HEK293 (cell line): ENCODE measurements around the gene ZNF646.
A peak's percentile ranks its signal among the peaks of the same experiment; 100 is the strongest.

ENCODE experiments used
- CTCF ChIA-PET: fragments of 350-600 bp; formaldehyde crosslinking; extraction: SDS; loops from one replicate; lab custom pipeline; 2021; ENCODE audit warnings: antibody characterized with exemption; lab: Yijun Ruan, JAX
- POLR2A ChIA-PET: fragments of 300-600 bp; formaldehyde crosslinking; extraction: SDS; loops from one replicate; lab custom pipeline; 2020; ENCODE audit warnings: antibody characterized with exemption, inconsistent platforms; lab: Yijun Ruan, JAX
- H3K27ac ChIP-seq: fragments of 200-500 bp; sonication (Bioruptor generic); 2 replicates; pipeline ENCODE4 v1.5.1; 2014; ENCODE audit warnings: low read depth, low read length, control low read depth, inconsistent platforms; ENCODE audit errors: extremely low read depth
- H3K36me3 ChIP-seq, 2 experiments: fragments of 200-500 bp in 1 of 2; sonication (Bioruptor generic) in 1 of 2; 1 replicate in 1 of 2; 2 replicates in 1 of 2; pipeline ENCODE4 v1.5.1; 2014 to 2017; ENCODE audit warnings: inconsistent platforms in 2 of 2, low read length in 2 of 2; ENCODE audit not compliant: control insufficient read depth in 2 of 2, insufficient read depth in 1 of 2
- H3K4me1 ChIP-seq: fragments of 200-500 bp; sonication (Bioruptor generic); 2 replicates; pipeline ENCODE4 v1.5.1; 2014; ENCODE audit warnings: mild to moderate bottlenecking, low read length, inconsistent platforms; ENCODE audit not compliant: control insufficient read depth, insufficient read depth
- H3K4me3 ChIP-seq: 2 replicates; pipeline ENCODE4 v1.5.1; 2011; ENCODE audit warnings: low read depth, mild to moderate bottlenecking, control low read depth, low read length, moderate library complexity
- H3K9me3 ChIP-seq: fragments of 200-500 bp; sonication (Bioruptor generic); 2 replicates; pipeline ENCODE4 v1.5.1; 2014; ENCODE audit warnings: low read depth, low read length, inconsistent platforms; ENCODE audit not compliant: control insufficient read depth, insufficient read depth
- BCL11B ChIP-seq: fragments of 450-650 bp; formaldehyde crosslinking; IDR thresholded peaks from 2 replicates; pipeline ENCODE4 v1.5.1; 2016; ENCODE audit warnings: low read depth, missing biosample characterization, missing genetic modification characterization
- GLIS2 ChIP-seq: fragments of 450-650 bp; formaldehyde crosslinking; IDR thresholded peaks from 2 replicates; pipeline ENCODE4 v1.5.1; 2016; ENCODE audit warnings: missing biosample characterization, missing genetic modification characterization
- HOXD13 ChIP-seq: sonication (generic); formaldehyde crosslinking; IDR thresholded peaks from 2 replicates; pipeline ENCODE4 v1.8.0; 2022; ENCODE audit warnings: missing genetic modification reagents, borderline replicate concordance
- KLF8 ChIP-seq: fragments of 450-650 bp; formaldehyde crosslinking; IDR thresholded peaks from 2 replicates; pipeline ENCODE4 v1.5.1; 2016; ENCODE audit warnings: missing biosample characterization, missing genetic modification characterization
- MEIS1 ChIP-seq: sonication (generic); formaldehyde crosslinking; IDR thresholded peaks from 2 replicates; pipeline ENCODE4 v1.8.1; 2022; ENCODE audit warnings: missing genetic modification reagents, mild to moderate bottlenecking, borderline replicate concordance
- PRDM1 ChIP-seq: fragments of 450-650 bp; formaldehyde crosslinking; IDR thresholded peaks from 2 replicates; pipeline ENCODE4; 2016; ENCODE audit warnings: missing biosample characterization, missing genetic modification characterization
- TCF7L2 ChIP-seq: IDR thresholded peaks from 2 replicates; pipeline ENCODE4 v1.6.1; 2011; ENCODE audit warnings: low read depth, mild to moderate bottlenecking, inconsistent platforms, low read length, moderate library complexity, borderline replicate concordance
- ZFHX2 ChIP-seq: fragments of 450-650 bp; formaldehyde crosslinking; conservative IDR thresholded peaks from 2 replicates; pipeline ENCODE4 v1.5.1; 2016; ENCODE audit warnings: missing biosample characterization, missing genetic modification characterization
- ZFP69B ChIP-seq: fragments of 450-650 bp; formaldehyde crosslinking; IDR thresholded peaks from 2 replicates; pipeline ENCODE4 v1.5.1; 2016; ENCODE audit warnings: missing biosample characterization, missing genetic modification characterization
- ZNF10 ChIP-seq: fragments of 450-650 bp; formaldehyde crosslinking; IDR thresholded peaks from 2 replicates; pipeline ENCODE4 v1.5.1; 2017; ENCODE audit warnings: missing biosample characterization, missing genetic modification characterization
- ZNF121 ChIP-seq: fragments of 450-650 bp; formaldehyde crosslinking; IDR thresholded peaks from 2 replicates; pipeline ENCODE4 v1.5.1; 2016; ENCODE audit warnings: missing biosample characterization, missing genetic modification characterization
- ZNF138 ChIP-seq: fragments of 450-650 bp; formaldehyde crosslinking; IDR thresholded peaks from 2 replicates; pipeline ENCODE4 v1.5.1; 2016; ENCODE audit warnings: missing biosample characterization, missing genetic modification characterization, borderline replicate concordance
- ZNF311 ChIP-seq: fragments of 450-650 bp; formaldehyde crosslinking; IDR thresholded peaks from 2 replicates; pipeline ENCODE4 v1.5.1; 2017; ENCODE audit warnings: missing biosample characterization, missing genetic modification characterization, borderline replicate concordance
- ZNF529 ChIP-seq: fragments of 450-650 bp; formaldehyde crosslinking; IDR thresholded peaks from 2 replicates; pipeline ENCODE4 v1.5.1; 2017; ENCODE audit warnings: missing genetic modification characterization, missing biosample characterization; ENCODE audit not compliant: insufficient replicate concordance
- ZNF544 ChIP-seq: fragments of 450-650 bp; formaldehyde crosslinking; IDR thresholded peaks from 2 replicates; pipeline ENCODE4 v1.5.0; 2017; ENCODE audit warnings: missing biosample characterization, missing genetic modification characterization
- ZNF549 ChIP-seq: fragments of 450-650 bp; IDR thresholded peaks from 2 replicates; pipeline ENCODE4 v1.5.1; 2018; ENCODE audit warnings: missing biosample characterization, missing genetic modification characterization, mild to moderate bottlenecking, inconsistent platforms, moderate library complexity
- ZNF571 ChIP-seq: fragments of 450-650 bp; formaldehyde crosslinking; IDR thresholded peaks from 2 replicates; pipeline ENCODE4 v1.5.0; 2017; ENCODE audit warnings: missing biosample characterization, missing genetic modification characterization
- ZNF585B ChIP-seq: fragments of 450-650 bp; formaldehyde crosslinking; IDR thresholded peaks from 2 replicates; pipeline ENCODE4 v1.5.1; 2016; ENCODE audit warnings: missing biosample characterization, missing genetic modification characterization
- ZSCAN16 ChIP-seq: fragments of 450-650 bp; formaldehyde crosslinking; IDR thresholded peaks from 2 replicates; pipeline ENCODE4 v1.5.1; 2016; ENCODE audit warnings: missing biosample characterization, missing genetic modification characterization
- TF ChIP-seq, protein P1 (sequence below): fragments of 450-650 bp; formaldehyde crosslinking; IDR thresholded peaks from 2 replicates; pipeline ENCODE4 v1.5.1; 2016; ENCODE audit warnings: missing biosample characterization, missing genetic modification characterization, borderline replicate concordance
- TF ChIP-seq, protein P2 (sequence below): fragments of 450-650 bp; formaldehyde crosslinking; IDR thresholded peaks from 2 replicates; pipeline ENCODE4 v1.5.1; 2016; ENCODE audit warnings: missing biosample characterization, missing genetic modification characterization
- TF ChIP-seq, protein P3 (sequence below): fragments of 450-650 bp; formaldehyde crosslinking; IDR thresholded peaks from 2 replicates; pipeline ENCODE4 v1.5.1; 2016; ENCODE audit warnings: missing biosample characterization, missing genetic modification characterization

ZNF646 gene

DNA sequence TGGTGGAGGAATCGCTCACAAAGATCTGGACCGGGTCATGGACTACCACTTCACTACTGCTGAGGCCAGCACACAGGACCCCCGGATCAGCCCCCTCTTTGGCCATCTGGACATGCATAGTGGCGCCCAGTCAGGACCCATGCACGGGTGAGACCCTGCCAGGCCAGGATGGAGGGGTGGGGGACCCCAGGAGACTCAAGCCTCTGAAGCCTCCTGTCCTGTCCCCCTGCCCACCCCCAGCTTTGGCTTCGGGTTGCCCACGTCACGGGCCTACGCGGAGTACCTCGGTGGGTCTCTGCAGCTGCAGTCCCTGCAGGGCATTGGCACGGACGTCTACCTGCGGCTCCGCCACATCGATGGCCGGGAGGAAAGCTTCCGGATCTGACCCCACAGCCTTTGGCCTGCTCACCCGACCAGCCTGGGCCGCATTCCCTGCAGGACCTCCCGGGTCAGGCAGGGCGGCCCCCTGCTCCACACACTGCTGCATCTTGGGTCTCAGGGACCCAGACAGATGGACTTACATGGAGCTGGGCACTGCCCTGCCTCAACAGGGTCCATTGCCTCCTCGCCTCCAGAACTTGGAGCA is 37.8 kb downstream of the ZNF646 start:
- H3K36me3 ChIP-seq, result peaks cover 0 to 43% of the 10 kb centered on the region in 2 experiments; a peak in 1 of 3 replicates
- TF ChIP-seq ZSCAN16 (tag by site-specific recombination) (no peak), ZFHX2 (tag by site-specific recombination) (no peak), ZNF544 (tag by site-specific recombination) (no peak), ZNF585B (tag by site-specific recombination) (peak; percentile 55), TCF7L2 (no peak), KLF8 (tag by site-specific recombination) (no peak), BCL11B (tag by site-specific recombination) (no peak), GLIS2 (tag by site-specific recombination) (no peak)
- TF ChIP-seq, protein P1, sequence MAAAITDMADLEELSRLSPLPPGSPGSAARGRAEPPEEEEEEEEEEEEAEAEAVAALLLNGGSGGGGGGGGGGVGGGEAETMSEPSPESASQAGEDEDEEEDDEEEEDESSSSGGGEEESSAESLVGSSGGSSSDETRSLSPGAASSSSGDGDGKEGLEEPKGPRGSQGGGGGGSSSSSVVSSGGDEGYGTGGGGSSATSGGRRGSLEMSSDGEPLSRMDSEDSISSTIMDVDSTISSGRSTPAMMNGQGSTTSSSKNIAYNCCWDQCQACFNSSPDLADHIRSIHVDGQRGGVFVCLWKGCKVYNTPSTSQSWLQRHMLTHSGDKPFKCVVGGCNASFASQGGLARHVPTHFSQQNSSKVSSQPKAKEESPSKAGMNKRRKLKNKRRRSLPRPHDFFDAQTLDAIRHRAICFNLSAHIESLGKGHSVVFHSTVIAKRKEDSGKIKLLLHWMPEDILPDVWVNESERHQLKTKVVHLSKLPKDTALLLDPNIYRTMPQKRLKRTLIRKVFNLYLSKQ (tag by site-specific recombination), result no peak
- no peaks in the 10 kb centered on the region for H3K9me3 ChIP-seq
- no peak overlapping the region for H3K27ac ChIP-seq
- ChIA-PET CTCF (interaction anchor here (0.6 to 3.4 kb wide), 3 partner anchors 25 to 30 kb away, joined by 3 to 12 read pairs (median 3); no protein-coding TSS in a partner anchor), POLR2A (no interaction called here)
- no peaks in the 10 kb centered on the region; the same call in none of the 2 replicates for H3K4me1 ChIP-seq
- no peak overlapping the region for H3K4me3 ChIP-seq

DNA sequence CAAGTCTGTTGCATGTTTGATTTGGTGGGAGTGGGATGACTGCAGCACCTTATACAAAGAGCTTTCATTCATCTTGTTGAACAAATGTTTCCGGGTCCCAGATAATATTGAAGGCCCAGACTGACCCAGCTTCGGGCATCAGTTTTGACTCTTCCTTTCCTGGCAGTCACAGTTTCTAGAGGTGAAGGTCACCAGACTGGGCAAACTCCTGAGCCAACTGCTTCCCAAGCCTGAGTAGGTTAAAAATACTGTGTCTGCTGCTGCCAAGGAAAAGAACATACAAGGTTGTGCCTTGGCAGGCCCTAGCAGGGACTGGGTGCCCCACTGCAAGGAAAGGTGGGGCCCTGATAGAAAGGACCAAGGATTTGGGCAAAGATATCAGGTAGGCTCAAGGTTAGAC is 38.5 kb downstream of the ZNF646 start:
- CTCF ChIA-PET, result interaction anchor here (3.4 kb wide), 1 partner anchor 30 kb away, joined by 12 read pairs; no protein-coding TSS in a partner anchor
- H3K4me1 ChIP-seq, result no peaks in the 10 kb centered on the region; the same call in none of the 2 replicates
- no peak overlapping the region for H3K4me3 ChIP-seq
- H3K9me3 ChIP-seq, result no peaks in the 10 kb centered on the region
- no peak overlapping the region for H3K27ac ChIP-seq
- no peak for TF ChIP-seq ZNF10
- TF ChIP-seq ZNF571 (tag by site-specific recombination), result no peak
- TF ChIP-seq ZNF138 (tag by site-specific recombination), result no peak
- TF ChIP-seq, all 188 proteins: peak for 0
- POLR2A ChIA-PET, result no interaction called here
- H3K36me3 ChIP-seq, result peaks cover 0 to 43% of the 10 kb centered on the region in 2 experiments; a peak in 1 of 3 replicates

DNA sequence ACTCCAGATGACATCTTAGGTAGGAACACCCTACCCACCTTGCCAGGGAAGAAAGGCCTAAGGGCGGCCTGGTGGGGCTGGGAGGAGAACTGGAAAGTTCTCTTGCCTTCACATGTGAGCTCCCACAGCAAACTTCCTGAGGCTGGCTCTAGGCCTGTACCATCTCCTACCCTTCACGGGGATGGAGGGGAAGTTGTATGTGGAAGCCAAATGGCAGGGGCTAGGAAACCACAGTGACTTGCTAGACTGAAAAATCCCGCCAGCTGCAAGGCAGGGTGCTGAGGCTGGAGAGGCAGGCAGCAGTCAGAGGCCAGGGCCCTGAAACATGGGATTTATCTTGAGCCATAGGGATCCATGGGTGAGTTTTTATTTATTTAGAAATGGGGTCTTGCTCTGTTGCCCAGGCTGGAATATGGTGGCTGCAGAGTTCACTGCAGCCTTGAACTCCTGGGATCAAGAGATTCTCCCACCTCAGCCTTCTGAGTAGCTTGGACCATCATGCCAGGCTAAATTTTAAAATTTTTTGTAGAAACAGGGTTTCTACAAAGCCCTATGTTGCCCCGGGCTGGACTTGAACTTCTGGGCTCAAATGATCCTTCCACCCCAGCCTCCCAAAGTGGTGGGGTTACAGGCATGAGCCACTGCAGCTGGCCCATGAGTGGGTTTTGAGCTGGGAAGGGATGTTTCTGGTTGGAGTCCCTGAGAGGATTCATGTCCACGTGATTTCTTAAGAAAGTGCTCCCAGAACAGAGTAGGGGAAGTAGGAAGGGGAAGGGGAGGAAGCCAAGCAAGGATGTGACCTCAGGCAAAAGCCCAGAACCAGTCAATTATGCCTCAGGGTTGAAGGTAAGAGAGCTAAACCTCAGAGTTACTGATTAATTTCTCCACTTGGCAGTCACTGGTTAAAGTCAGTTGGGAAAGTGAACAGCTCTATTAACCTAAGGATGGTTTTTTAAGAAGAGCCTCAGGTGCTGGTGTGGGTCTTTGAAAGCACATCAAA is 39.2 kb downstream of the ZNF646 start:
- POLR2A ChIA-PET, result interaction anchor here (0.8 kb wide), 1 partner anchor 13 kb away, joined by 6 read pairs; no protein-coding TSS in a partner anchor
- Histone ChIP-seq H3K9me3 (no peaks in the 10 kb centered on the region), H3K4me3 (no peak overlapping the region), H3K36me3 (peaks cover 0 to 43% of the 10 kb centered on the region in 2 experiments; a peak in 1 of 3 replicates), H3K27ac (no peak overlapping the region; the same call in 1 of the 2 replicates), H3K4me1 (peaks cover 4% of the 10 kb centered on the region)
- CTCF ChIA-PET, result interaction anchor here (3.4 kb wide), 1 partner anchor 29 kb away, joined by 12 read pairs; no protein-coding TSS in a partner anchor
- TF ChIP-seq HOXD13 (CRISPR knock-in tag), result no peak
- TF ChIP-seq ZNF311 (tag by site-specific recombination), result no peak
- TF ChIP-seq ZNF529, result no peak
- TF ChIP-seq, protein P2, sequence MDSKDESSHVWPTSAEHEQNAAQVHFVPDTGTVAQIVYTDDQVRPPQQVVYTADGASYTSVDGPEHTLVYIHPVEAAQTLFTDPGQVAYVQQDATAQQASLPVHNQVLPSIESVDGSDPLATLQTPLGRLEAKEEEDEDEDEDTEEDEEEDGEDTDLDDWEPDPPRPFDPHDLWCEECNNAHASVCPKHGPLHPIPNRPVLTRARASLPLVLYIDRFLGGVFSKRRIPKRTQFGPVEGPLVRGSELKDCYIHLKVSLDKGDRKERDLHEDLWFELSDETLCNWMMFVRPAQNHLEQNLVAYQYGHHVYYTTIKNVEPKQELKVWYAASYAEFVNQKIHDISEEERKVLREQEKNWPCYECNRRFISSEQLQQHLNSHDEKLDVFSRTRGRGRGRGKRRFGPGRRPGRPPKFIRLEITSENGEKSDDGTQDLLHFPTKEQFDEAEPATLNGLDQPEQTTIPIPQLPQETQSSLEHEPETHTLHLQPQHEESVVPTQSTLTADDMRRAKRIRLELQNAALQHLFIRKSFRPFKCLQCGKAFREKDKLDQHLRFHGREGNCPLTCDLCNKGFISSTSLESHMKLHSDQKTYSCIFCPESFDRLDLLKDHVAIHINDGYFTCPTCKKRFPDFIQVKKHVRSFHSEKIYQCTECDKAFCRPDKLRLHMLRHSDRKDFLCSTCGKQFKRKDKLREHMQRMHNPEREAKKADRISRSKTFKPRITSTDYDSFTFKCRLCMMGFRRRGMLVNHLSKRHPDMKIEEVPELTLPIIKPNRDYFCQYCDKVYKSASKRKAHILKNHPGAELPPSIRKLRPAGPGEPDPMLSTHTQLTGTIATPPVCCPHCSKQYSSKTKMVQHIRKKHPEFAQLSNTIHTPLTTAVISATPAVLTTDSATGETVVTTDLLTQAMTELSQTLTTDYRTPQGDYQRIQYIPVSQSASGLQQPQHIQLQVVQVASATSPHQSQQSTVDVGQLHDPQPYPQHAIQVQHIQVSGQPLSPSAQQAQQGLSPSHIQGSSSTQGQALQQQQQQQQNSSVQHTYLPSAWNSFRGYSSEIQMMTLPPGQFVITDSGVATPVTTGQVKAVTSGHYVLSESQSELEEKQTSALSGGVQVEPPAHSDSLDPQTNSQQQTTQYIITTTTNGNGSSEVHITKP (tag by site-specific recombination), result peak; percentile 80
- no peak for TF ChIP-seq ZFP69B (tag by site-specific recombination)
- 0 out of 2 replicates have a peak, but pooled peaks have one; percentile 17 for TF ChIP-seq PRDM1 (tag by site-specific recombination)
- TF ChIP-seq MEIS1 (CRISPR knock-in tag), result no peak
- TF ChIP-seq, protein P3, sequence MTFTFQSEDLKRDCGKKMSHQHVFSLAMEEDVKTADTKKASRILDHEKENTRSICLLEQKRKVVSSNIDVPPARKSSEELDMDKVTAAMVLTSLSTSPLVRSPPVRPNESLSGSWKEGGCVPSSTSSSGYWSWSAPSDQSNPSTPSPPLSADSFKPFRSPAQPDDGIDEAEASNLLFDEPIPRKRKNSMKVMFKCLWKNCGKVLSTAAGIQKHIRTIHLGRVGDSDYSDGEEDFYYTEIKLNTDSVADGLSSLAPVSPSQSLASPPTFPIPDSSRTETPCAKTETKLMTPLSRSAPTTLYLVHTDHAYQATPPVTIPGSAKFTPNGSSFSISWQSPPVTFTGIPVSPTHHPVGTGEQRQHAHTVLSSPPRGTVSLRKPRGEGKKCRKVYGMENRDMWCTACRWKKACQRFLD (tag by site-specific recombination), result no peak
- no peak for TF ChIP-seq ZNF549
- TF ChIP-seq ZNF121 (tag by site-specific recombination), result peak; percentile 82
